HG02588 (cell line): ENCODE measurements around the gene HYAL2.
A peak's percentile ranks its signal among the peaks of the same experiment; 100 is the strongest.
"Not testable (repeated sequence)": the region's sequence is repeated elsewhere in the genome, so short reads cannot be mapped to it uniquely, and the experiment has no call there.

ENCODE experiments used
- ATAC-seq: cut with Tn5 transposase; IDR thresholded peaks from one replicate; pipeline ENCODE4 v1.9.1; 2021; ENCODE audit warnings: mild to moderate bottlenecking, moderate library complexity; ENCODE audit not compliant: unreplicated experiment

The HYAL2 gene

DNA sequence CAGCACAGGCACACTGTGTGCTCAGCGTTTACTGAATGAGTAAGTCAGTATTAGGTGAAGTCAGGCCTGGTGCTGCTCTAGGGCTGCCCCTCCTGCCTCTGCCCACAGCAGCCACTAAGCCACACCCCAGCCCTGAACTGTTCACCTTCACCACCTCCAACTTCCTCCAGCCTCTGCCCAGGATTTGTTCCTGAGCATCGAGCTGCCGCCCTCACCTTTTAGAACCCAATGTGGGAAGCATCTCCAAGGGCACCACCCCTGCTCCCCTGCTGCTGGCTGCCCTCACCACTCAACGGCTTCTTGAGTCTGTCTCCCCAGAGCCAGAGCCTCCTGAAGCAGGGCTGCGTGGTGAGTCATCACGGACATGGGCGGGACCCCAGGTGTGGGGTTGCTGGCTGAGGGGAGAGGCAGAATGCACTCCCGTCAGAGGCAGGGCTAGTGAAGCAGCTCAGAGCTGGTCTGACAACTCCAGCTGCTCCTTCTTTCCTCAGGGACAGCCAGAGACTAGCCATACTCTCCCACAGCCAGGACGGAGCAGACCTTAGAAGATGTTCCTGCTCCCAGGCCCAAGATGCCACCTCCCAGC, 5.8 kb downstream of the HYAL2 start:
- ATAC-seq: no peak

DNA sequence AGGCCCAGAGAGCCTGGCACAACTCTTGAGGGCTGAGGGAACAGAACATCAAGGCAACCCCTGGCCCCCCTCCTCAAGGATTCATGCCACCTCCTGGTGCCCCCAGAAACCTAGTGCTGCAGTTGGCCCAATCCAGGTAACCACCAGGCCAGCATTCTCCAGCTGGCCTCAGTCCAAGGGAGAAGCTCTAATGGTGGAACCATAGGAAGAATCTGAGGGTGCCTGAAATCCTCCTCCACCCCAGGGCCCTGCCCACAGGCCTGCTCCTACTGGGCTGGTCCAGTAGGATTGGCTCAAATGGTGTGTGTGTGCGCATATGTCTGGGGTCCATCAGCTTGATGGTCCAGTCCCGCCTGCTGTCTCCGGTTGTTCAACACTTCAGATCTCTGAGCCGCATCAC, 7.7 kb downstream of the HYAL2 start:
- no peak for ATAC-seq

DNA sequence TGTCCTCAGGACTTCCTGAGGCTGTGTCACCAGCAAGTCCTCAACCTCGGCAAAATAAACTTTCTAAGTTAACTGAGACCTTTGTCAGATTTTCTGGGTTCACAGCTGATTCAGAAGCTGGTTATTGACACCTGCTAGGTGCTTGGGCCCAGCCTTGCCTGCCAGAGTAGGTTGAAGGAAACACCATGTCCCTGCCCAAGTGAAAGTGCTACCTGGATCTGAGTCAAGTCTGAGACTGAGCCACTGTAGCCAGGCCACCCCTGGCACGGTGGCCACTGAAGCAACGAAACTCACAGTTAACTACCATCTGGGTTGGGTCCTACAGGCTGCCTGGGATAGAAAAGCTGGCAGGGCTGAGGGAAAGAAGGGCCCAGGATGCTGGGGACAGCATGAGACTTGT, 8.2 kb downstream of the HYAL2 start:
- ATAC-seq: no peak

DNA sequence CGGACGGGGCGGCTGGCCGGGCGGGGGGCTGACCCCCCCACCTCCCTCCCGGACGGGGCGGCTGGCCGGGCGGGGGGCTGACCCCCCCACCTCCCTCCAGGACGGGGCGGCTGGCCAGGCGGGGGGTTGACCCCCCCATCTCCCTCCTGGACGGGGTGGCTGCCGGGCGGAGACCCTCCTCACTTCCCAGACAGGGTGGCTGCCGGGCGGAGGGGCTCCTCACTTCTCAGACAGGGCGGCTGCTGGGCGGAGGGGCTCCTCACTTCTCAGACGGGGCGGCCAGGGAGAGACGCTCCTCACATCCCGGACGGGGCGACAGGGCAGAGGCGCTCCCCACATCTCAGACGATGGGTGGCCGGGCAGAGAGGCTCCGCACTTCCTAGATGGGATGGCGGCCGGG, 10.5 kb downstream of the HYAL2 start:
- not testable (repeated sequence) for ATAC-seq

DNA sequence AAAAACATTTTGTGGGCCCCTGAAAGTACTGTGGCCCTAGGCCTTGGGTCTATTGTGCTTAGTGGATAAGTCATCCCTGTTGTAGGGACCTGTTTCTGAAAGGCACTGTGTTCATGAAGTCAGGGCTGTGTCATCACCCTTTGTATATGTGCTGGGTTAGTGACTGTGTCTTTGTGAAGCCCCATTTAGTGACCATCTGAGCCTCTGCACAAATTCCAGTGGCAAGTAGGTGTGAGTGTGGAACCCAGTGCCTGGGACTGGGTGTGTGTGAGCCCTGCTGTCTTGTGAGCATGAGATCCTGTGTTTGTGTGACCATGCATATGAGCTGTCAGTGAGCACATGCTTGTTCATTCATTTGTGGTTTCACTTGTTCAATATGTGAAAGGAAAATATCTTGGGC, 17.9 kb downstream of the HYAL2 start:
- ATAC-seq: no peak

DNA sequence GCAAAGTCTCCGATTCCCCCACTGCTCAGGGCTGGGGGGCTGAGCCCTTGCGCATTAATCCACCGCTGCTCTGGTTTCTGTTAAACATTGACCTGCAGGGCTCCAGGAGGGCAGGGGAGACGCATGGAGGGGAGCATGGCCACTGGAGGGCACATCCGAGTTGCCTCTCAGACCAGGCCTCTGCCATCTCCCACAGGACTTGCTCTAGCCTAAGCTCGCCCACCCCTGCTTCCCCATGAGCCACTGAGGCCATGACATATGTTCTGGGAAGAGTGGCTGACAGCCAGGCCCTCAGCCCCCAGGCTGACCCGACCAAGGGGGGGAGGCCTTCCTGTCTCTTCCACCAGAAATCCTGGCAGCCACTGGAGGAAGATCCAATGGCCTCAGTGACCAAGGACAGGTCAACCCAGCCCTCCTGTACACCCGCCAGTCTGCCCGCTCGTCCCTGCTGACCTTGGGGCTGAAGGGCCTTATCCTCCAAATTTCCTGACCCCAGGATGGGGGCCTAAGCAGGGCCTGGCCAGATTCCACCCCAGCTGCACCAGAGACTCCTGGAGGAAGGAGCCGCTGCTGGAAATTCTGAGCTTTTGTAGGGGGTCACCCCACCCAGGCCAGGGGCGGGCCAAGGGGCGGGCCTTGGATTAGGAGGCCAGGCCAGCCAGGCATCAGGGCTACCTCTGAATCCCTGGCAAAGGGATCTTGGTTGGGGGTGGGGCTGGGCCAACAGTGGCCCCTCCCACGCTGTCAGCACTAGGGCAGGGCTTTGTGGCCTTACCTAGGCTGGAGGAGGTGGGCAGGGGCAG, 19.3 kb downstream of the HYAL2 start, which contains the start of gene HYAL1:
Gene HYAL1 (minus strand): TSS at position 562 of the 803 bp plus-strand sequence. CDS start 618 bp downstream, outside the sequence.
- ATAC-seq: no peak

DNA sequence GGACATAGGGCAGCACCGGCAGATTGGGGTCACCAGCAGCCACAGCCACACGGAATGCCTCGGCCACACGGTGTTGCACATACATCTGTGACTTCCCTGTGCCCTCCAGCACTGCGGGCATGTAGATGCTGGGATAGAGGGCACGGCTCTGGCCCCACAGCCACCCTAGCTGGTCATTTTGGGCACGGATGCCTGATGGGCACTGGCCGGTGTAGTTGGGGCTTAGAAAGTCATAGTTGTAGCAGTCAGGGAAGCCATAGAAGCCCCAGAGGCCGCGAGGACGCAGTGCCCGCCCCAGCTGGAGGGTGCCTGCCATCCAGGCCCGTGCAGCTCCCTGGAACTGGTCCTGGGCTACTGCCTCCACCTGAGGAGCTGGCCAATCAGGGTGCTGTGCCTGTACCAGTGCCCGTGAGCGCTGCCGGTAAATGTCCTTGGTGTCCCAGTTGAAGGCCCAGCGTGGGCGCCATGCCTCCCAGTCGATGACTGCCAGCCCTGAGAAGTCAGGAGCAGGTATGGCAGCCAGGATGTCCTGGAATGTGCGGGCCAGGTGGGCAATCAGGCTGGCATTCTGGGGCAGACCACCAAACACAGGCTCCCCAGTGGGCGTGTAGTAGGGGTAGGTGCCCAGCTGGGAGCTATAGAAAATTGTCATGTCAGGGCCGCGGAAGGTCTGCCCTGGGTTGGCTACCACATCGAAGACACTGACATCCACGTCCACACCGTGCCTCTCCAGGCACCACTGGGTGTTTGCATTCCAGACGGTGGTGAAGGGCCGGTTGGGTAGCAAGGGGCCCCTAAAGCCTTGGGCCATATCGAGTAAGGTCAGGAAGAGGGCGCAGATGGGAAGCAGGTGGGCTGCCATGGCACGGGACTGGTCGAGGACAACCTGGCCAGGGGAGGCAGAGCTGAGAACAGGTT, 20.2 kb downstream of the HYAL2 start:
- no peak for ATAC-seq

DNA sequence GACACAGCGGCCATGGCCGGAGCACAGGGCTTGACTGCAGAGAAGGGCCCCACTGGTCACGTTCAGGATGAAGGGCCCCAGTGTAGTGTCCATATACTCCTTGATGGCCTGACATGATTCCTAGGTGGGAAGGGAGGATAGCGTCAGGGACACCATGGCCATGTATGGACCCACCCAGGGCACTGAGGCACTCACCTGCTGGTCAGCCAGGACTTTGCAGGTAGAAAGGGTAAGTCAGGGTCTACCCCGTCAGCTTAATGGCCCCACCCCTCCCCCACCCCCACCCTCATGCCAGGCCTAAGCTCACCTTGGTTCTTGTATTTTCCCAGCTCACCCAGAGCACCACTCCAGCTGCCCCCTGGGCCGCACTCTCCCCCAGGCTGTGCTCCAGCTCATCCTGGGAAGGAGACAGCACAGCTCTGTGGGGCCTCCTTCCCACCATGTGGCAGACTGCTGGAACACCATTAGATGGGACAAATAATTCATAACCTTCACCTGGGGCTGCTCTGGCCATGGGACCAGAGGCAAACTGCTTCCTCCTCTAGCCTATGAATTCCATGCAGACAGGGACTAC, 21.8 kb downstream of the HYAL2 start:
- no peak for ATAC-seq

DNA sequence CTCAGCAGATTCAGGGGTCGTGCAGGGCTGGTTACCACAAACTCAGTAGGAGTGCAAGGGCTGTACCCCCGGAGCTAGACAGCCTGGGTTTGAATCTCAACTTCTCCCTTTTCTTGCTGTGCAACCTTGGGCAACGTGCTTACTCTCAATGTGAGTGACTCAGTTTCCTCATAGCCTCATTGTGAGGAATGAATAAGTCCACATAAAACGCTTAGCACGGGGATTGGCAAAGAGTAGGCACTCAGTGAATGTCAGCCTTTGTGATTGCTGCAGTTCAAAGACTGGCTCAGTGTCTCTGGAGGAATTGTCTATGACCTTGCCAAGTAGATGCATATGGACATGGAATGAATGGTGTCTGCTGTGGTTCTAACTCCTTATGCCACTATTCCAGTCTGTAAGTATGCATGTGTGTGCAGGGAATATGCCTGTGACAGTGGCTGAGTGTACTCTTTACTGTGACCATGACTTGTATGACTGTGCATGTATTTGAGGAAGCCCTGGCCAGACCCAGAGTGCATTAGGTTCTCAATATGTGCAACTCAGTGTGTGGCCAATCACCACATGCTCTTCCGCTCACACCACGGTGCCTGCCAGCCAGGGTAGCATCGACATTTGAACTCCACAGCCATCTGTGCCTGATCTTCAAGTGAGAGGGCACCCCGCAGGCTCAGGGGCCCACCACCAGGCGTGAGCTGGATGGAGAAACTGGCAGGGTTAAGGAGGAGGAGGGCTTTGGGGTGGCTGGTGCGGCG, 22.4 kb downstream of the HYAL2 start:
- ATAC-seq: no peak

DNA sequence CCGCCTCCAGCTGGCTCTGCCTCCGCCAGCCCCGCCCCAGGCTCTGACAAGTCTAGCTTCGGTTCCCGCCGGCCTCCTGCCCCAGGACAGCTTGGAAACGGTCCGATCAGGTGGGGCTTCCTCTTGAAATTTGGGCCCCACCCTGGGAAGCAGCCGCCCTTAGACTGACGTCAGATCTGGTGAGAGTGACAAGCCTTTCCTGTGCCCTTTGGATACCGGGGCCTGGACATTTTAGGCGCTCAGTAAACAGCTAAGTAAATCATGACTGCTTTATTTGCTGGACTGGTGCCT, 23.0 kb downstream of the HYAL2 start:
- ATAC-seq: no peak

DNA sequence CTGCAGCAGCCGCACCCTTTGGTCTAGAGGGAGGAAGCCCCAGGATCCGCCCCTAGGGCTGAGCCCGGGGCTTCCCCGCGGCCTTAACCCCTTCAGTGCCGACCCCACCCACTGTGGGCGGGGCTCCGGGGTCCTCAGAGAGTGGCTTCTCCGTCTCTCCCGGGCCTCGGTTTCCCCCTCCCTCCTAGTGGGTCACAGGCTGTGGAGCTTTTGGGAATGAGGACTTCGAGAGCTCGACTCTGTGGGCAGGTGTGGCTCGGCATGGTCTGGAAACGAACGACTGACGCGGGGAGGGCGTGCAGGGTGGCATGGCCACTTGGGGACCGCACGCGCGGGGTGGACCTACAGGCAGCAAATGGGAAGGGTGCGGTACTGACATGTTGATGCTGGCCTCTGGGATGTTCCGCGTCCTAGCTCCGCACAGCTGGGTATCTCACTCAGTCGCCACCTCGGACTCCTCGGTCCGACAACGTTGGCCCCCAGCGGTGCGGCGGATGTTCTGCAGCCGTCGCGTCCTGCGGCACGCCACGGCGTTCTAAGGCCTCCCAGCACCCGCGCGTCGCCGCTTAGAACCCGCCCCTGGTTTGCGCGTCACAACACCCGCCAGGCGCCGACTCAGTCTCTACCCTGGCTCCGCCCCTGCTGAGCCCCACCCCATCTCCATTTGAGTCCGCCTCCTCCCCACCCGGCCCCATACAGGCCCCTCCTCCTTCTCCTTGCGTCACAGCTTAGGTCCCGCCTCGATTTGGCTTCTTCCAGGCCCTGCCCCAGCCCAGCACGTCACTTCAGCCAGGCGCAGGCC, 23.5 kb downstream of the HYAL2 start, which contains the start of the genes HYAL3 and NAA80:
Gene HYAL3 (minus strand): TSS at position 570 of the 802 bp plus-strand sequence. CDS start 3,803 bp downstream, outside the sequence.
Gene NAA80 (minus strand): TSS at position 570 of the 802 bp plus-strand sequence. CDS start 1,942 bp downstream, outside the sequence.
- ATAC-seq: peak; percentile 86

DNA sequence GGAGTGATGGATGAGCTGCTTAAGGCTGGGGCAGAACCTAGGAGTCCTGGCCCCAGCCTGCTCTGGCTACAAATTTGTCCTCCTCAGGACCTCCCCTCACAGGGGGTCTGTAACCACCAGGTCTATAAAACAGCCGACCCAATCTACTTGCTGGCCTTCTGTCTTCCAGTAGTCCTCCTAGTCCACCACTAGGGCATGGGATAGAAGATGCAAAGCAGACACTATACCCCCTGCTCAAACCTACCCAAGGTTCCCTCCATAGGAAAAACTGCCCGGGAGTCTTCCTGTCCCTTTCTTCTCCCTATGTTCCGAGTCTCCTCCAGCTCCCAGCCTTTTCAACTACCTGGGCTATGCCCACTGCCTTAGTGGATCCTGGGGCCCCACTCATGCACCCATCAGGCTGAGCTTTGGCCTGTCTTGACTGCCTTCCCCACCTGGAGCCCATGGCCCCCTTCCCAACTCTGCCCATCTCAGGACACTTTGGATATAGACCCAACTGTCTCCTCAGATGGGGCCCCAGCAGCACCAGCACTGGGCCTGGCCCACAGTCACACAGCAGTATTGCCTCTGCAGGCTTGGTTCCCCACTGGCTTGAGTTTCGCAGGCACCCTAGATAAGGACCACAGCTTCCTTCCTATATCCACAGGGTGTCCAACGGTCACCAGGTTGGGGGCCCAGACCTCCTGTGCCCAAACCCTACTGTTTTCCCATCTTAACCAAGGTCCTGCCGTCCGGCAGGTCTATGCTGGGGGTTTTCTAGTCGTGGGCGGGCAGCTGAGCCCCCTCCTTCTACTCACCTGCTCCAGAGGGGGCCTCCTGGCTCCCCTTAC, 24.4 kb downstream of the HYAL2 start:
- no peak for ATAC-seq

DNA sequence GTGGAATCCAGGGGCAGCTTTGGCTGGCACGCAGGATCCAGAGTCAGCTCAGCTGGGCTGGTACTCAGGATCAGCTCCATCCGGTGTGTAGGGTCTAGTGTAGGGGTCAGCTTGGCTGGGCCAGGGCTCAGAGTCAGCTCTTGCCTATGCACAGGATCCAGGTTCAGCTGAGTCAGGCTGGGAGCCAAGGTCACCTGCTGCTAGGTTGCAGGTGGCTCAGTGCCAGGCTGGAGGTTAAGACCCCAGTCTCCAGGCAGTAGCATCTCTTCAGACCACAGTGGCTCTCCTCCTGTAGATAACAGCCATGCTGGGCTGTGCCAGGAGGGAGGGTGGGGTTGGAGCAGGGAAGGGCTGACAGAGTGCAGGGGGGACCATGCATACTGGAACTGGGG, 25.2 kb downstream of the HYAL2 start:
- no peak for ATAC-seq

DNA sequence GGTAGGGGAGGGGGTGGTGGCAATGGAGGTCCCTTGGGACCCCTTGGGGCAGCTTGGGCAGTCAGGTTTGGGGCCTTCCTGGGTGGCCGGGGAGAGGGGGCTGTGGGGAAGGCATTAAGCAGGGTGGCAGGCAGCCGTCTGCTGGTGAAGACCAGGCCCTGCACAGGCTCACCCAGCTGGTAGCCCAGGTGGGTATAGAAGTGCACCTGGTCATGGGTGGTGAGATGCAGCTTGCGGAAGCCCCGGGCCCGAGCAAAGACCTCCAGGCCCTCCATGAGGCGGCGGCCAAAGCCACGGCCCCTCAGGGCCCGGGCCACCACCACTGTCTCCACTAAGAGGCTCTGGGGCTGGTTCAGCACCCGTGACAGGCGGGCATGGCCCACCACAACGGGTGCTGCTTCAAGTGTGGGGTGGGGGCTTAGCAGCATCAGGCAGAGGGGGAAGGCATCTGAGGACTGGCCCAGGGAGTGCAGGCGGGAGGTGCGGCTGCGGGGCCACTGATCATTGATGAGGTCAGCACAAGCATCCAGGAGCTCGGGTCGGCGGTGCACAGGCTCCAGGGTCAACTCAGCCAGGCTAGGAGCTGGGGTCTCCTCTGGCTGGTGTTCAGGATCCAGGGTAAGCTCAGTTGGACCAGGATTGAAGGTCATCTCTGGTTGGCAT, 25.7 kb downstream of the HYAL2 start:
- no peak for ATAC-seq

DNA sequence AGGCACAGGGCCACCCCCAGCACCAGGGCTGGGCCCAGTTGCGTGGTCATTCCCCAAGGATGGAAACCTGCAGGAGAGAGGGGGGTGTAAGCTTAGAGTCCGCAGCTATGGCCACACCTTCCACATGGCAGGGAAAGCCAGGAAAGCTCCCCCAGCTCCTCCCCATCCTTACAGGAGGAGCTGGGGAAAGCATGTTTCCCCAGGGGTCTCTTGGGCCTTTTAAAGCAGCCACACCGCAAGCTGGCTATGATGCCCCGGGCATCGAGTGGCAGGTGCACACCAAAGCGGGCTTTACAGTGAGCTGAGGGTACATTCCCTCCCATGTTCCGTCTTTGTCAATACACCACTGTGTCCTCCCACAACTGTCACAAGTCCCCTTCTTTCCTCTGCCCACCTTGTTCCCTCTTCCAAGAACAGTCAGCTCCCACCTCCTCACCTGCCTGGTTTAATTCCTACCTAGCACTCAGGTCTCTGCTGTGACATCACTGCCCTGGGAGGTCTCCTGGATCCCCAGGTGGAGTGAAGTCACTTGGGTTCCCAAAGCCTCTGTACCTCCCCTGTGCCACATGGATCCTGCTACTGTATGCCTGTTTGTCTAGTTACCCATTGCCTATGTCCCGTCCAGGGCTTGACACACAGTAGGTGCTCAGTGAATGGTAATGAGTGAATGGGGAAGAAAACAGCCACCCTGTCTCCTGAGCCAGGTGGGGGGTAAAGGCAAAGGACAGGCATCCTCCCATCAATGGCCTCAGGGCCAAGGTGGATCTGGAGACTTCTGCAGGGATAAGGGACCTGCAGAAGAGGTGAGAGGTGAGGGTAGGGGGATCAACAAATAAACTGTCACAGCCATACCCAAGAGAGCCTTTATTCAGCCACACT, 26.8 kb downstream of the HYAL2 start:
- no peak for ATAC-seq

DNA sequence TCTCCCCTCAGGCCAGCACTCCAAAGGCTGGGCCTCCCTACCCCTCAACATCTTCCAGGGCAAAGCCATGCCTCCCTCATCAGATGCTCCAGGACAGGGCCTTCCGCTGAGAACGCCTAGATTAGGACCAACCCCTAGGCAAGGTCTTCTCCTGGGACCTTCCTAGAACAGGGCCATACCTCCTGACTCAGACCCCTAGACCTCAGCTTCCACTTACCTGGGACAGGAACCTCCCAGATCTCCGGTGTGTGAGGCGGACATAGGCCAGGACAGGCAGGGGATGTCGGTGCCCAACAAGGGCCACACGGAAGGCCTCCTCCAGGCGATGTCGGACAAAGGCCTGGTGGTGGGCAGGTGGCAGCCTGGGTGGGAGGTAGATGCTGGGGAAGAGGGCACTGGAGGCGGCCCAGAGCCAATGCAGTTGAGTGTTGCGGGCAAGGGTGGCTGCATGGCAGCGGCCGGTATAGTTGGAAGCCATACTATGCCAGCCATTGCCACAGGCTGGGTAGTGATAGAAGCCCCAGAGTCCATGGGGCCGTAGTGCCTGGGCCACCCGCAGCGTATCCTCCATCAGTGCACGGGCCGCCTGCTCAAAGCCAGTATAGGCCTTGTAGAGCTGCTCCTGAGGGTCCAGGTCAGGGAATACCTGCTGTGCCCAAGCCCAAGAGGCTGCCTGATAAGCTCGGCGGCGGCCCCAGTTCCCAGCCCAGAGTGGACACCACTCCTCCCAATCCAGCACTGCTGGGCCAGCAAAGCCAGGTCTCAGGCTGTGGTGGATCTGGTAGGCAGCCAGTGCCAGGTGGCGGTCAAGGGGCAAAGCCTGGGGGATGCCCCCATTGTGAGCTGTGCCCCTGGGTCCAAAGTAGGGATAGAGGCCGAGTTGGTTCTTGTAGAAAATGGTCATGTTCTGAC, 27.8 kb downstream of the HYAL2 start:
- no peak for ATAC-seq
